Stimulated activated naive CD4-positive, alpha-beta T cell treated with Interleukin-2 at 50 U/mL for 16 hours (primary cell): ENCODE measurements around the gene PYGO1.
"Not testable (repeated sequence)": the region's sequence is repeated elsewhere in the genome, so short reads cannot be mapped to it uniquely, and the experiment has no call there.

Experiments
- DNase-seq: peaks from one replicate; lab custom pipeline; 2025; lab: John Stamatoyannopoulos, UW

The PYGO1 gene, protein sequence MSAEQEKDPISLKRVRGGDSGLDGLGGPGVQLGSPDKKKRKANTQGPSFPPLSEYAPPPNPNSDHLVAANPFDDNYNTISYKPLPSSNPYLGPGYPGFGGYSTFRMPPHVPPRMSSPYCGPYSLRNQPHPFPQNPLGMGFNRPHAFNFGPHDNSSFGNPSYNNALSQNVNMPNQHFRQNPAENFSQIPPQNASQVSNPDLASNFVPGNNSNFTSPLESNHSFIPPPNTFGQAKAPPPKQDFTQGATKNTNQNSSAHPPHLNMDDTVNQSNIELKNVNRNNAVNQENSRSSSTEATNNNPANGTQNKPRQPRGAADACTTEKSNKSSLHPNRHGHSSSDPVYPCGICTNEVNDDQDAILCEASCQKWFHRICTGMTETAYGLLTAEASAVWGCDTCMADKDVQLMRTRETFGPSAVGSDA

DNA sequence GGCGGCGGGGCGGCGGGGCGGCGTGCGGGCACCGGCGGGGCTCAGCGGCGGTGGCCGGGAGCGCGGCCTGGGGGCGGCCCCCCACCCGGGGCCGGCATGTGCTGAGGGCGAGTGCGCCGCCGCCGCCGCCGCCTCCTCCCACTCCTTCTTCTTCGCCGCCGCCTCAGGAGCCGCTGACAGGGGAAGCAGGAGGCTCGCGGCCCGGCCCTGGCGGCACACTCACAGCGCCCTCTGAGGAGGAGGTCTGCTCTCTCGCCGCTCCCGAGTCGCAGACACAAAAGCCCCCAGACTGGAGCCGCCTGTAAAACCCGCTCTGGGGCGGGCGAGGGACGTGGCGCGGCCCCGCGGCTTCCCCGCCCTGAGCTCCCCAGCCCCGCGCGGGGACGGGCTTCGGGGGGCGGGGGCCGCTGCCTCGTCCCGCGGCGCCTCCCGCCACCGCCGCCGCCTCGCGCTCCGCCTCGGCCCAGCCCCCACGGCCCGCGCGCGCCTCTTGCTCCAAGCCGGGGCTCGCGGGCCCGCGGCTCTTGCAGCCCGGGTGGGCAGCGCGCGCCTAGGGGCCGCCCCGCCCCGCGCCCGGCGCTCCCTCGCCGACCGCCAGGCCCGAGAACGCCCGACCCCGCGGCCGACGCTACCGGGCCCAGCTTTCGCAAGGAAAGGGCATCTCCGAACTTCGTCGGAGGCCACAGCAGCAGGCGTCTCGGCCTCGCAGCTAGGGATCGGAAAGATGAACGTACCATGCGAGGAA, at the start of gene PYGO1:
PYGO1 (minus strand) TSS at position 276 of the 745 bp plus-strand sequence. CDS start 462 bp downstream, outside the sequence.
- peak; percentile 20 for DNase-seq

DNA sequence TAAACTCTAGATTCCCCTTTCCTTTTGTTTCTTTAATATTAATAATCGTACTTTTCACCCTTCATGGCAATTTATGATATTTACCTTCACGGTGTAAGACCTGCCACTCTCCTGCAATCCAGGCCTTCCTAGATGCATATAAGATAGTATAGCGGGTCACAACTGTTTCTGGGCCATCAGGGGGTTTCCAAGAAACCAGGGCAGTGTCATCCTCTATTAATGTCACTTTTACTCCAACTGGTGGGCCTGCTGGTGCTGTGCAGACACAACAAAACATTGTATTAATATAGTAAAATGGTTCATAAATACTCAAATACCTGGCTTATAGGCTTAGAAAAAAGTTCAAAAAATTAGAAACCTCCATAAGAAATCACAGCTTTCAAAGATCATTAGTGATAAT, 48.9 kb upstream of the PYGO1 start:
- no peak for DNase-seq

DNA sequence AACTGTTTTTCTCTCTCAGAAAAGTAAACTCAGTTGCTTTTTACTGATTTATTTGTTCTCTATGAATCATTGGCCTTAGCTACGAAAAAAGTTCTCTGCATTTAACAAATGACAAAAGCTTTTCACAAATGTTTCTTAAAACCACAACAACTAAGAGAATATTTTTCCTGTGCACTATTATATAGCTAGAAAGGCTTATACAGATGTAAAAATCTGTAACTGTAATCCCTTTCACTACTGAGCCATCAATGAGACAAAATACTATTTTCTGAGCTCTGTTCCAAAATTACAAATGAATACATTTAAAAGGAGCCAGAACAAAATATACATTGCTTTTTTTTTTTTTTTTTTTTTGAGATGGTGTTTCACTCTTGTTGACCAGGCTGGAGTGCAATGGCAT, 45.6 kb upstream of the PYGO1 start:
- DNase-seq = no peak

DNA sequence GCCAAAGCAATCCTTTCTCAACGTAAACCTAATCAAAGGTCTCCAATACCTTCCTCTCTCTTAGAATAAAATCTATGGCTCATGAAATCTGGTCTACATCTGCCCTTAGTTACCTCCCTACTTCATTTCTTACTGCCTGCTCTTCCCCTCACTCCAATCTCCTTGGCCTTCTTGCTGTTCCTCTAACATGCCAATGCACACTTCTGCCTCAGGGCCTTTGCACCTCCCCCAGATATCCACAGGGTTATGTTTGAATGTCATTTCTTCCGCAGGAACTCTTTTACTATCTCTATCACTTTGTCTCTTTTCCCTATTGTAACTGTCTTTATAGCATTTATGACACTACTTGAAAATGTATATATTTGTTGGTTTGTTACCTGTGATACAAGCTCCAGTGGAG, 44.3 kb upstream of the PYGO1 start:
- DNase-seq = no peak

DNA sequence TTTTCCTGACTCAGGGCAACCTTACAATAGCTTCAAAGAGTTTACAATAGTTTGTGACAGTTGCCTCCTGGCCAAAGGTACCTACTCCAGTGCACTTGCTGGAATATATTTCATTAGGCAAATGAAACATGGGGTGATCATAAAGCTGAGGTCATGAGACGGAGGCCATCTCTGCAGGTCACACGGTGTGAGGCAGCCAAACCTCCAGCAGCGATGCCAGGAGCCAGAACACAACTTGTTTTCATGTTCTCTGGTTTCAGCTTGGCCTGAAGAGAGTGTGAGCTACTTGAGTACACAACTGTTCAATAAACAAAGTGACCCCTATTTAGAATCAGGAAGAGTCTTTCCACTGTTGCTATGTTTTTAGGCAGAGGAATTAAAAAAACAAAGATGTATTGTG, 42.7 kb upstream of the PYGO1 start:
- DNase-seq = no peak

DNA sequence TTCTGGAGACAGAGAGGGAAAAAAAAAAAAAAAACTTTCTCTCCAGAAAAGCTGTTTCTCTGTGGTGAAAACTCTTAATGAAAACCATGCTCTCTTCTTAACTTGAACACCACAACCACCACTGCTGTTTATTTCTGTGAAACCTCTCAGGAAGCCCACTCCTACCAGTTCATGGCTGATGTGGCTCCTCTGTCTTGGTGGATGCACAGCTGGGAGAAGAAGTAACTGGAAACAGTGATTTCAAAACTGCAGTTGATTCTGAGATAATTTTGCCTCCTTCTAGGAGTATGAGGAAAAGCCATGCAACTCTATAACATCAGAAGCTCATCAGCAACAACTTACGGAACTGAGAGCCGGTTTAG, 40.2 kb upstream of the PYGO1 start:
- no peak for DNase-seq

DNA sequence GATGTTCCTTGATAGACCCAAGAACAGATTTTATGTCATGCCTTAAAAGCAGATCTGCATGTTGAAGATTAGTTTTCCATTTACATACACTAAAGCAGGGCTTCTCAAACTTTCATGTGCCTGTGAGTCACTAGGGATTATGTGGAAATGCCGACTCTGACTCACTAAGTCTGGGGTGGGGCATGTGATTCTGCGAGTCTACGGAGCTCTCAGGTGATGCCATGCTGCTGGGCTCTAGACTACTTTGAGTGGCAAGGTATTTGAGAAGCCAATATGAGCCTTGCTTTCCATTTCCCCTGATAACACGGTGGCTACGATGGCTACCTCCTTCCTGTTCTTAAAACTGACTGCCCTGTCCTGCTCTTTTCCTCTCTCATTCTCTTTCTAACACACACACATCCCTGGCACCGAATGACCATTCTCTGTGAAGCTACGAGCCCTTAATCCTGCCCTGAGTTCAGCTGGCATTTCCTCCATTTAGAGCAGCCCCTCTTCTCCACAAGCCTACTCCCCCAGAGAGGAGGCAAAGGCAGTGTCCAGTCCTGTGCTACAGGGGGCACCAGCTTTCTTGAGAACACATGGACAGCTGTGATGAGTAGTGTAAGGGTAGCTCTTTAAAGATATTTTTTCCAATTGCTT, 39.7 kb upstream of the PYGO1 start:
- DNase-seq = no peak

DNA sequence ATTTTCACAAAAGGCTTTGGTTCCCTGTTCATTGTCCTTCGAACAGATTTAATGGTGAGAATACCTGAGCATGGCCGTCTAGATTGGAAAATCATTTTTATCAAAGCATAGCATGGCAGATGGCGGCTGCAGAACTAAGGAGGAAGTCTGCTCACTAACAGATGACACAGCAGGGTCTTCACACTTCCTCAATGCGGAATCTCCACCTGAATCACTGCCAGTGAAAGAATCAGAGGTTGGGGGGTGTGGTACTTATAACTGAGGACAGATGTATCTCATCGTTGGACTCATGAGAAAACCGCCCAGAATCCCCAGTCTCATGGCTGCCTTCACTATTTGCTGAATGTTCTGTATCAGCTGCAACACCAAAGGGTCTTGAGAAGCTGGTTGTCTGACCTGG, 31.6 kb upstream of the PYGO1 start:
- no peak for DNase-seq

DNA sequence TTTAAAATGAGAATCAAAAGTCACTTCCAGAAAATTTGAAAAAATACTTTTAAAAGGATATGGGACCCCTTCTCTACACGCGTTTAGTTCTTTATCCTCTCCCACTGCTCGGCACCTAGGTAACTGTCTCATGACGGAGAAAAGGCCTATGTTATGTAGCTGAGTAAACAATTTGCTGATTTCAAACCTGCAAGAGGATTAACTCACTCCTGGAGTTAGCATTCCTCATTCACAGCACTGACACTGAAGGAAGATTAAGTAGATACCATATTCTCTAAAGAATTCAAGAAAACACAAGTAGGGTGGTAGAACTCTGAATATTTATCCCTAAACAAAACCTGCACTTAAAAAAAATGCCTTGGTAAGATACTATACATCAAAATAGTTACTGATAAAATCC, 30.2 kb upstream of the PYGO1 start:
- DNase-seq = no peak

DNA sequence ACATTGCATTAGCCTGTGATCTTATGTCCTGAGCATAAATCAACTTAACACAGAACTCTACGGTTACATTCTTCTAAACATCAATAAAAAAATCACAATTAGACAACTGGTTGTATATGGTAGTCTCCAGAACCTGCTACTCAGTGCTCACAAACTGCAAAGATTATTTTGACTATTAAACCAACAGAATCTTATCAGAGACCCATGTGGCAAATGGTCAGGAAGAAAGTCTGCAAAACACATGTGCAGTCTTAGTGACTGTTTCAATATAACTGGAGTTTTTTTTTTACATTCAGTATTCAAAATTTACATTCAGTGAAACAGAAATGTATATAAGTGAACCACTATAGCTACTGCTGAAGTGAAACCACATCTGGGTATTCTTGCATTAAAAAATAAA, 27.3 kb upstream of the PYGO1 start:
- no peak for DNase-seq

DNA sequence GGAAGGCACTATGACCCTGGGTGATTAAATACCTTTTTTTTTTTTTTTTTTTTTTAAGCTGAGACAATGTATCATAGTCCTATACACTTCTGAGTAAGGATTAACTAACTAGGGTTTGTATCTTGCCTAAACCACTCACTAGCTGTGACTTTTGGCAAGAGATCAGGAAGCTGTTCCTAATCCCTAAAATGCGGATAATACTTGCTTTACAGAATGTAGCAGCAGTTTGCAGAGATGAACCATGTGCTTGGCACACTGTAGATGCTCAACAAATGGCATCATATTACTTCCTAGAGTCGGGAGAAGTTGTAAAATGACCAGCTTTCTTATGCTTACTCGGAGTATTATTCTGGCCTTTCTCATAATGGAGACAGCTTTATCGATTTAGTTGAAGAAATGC, 25.6 kb upstream of the PYGO1 start:
- DNase-seq = no peak

DNA sequence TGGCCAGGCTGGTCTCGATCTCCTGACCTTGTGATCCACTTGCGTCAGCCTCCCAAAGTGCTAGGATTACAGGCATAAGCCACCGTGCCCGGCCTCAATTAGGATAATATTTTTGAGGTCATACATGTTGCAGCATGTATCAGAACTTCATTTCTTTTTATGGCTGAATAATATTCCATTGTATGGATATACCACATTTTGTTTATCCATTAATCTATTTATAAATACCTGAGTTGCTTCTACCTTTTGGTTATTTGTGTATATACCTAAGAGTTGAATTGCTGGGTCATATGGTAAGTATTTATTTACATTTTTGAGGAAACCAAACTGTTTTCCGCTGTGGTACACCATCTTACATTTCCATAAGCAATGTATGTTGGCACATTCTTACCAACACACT, 18.1 kb upstream of the PYGO1 start:
- no peak for DNase-seq

DNA sequence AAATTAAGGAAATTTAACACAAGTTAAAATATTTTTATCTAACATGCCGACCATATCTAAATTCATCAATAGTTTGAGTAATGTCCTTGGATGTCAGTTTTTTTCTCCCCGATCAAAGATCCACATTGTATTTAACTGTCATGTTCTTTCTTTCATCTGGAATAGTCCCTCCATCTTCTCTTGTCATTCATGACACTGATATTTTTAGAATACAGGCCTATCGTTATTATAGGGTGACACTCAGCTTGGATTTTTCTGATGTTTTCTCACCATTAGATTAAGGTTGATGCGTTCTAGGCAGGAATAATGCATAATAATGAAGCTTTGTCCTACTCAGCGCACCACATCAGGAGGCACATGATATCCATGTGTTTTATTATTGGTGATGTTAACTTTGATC, 13.2 kb upstream of the PYGO1 start:
- no peak for DNase-seq

DNA sequence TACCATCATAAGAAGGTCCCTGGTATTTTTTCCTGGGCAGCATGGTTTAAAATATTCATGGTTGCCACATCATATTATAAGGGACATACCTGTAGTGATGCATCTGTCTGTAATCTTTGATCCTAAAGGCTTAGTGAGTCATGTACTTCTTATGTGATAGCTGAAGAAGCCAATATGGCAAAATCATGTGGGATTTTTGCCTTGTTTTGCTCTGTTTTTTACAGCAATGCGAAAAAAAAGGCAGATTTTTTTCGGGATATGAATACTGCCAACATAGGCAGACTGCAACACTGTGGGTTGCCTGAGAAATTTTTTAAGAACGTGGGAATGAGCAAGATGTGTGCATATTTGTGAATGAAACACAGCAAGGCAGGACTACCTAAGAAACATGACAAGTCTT, 11.3 kb upstream of the PYGO1 start:
- no peak for DNase-seq

DNA sequence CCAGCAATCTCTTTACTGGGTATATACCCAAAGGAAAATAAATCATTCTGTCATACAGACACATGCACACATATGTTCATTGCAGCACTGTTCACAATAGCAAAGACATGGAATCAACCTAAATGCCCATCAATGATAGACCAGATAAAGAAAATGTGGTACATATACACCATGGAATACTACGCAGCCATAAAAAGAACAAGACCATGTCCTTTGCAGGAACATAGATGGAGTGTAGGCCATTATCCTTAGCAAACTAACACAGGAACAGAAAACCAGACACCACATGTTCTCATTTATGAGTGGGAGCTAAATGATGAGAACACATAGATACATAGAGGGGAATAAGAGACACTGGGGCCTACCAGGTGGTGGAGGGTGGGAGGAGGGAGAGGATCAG, 4.9 kb upstream of the PYGO1 start:
- DNase-seq = not testable (repeated sequence)

DNA sequence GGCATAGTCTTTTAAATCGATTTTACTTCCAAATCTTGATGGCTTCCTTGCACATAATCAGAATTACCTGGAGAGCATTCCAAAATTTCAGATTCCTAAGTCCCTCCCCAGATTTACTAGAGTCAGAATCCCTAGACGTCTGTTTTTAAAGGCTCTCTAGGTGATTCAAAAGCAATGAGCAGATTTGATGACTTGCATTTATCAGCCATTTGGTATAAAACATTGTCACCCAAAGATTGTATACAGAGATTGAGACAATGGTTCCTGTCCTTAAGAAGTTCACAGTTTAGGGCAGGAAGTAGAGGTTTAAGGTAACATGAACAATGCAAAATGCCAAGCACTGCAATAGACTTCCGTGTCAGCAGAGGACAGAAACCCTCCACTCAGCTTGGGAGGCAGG, 2.6 kb upstream of the PYGO1 start:
- no peak for DNase-seq

DNA sequence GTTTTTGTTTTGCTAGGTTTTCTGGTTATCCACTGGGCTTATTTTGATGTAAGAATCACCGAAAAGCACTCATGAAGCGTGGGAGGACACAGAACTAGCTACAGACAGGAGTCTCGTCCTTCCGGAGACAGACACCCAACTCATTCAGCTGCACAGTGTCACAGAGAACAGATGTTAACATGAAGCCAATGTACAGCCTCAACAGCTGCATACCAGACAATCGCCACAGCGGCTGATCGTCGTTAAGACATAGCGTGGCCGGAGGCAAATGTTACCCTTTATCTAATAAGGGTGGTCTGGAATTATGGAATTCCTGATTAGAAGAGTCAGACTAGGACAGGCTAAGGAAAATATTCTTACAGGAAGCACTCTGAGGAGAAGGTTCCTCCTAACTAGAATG, 1.1 kb upstream of the PYGO1 start:
- no peak for DNase-seq

DNA sequence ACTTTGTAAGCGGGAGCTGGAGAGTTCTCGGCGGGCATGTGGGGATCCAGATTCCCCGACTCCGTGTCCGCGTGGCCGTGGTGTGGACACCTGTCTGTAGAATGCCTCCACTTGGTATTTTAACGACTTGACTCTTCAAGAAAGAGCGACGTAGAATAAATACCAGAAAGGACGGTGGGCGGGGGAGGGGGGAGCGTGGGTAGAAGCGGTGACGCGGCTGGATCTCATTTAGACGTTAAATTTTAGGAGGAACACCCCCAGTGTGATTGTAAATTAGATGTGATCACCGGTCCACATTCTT, 620 bp upstream of the PYGO1 start:
- no peak for DNase-seq

DNA sequence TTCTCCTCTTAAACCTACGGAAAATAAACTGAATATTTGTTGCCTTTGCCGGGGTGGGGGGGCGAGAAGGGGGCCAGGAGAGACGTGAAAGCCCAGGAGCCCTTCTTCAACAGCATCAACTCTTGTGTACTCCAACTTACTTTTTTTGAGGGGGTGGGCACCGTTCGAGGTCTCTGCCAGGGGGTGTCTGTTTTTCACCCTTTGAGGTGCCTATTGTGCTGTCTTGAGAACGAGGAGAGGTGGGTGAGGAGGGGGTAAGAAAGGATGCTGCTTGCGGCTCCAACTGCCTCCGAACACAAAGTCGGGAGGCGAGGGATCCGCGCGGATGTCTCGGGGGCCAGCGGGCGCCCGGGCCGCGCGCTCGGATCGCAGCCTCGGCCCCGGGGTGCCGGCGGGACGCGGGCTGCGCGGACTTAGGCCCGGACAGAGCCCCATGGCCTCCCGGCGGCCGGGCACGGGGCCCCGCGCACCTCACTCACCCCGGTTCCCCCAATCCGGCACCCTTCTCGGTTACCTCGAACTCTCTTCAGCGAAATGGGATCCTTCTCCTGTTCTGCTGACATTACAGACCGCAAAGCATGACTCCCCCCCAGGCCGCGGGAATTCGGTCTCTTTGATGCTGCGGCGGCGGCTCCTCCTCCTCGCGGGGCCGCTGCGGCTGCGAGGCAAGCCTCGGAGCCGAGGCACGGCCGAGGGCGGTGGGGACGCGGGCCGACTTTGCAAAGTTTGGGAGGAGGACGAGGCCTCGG, 650 bp downstream of the PYGO1 start:
- no peak for DNase-seq

DNA sequence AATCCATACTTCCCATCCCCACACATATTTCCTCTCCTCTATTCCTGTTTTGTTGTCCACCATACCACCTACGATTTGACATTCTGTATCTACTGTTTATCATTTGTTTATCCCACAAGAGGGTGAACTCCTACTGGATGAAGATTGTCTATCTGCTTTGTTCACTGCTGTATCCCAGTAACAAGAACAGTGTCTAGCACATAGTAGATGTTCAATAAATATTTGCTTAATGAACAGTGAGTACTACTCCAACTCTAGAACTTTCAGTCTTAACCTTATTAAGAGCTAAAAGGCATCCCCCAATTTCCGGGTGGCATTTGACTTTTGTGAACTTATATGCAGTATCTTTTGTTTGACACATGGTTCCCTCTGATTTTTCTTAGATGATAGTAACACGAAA, 1.3 kb downstream of the PYGO1 start:
- no peak for DNase-seq

DNA sequence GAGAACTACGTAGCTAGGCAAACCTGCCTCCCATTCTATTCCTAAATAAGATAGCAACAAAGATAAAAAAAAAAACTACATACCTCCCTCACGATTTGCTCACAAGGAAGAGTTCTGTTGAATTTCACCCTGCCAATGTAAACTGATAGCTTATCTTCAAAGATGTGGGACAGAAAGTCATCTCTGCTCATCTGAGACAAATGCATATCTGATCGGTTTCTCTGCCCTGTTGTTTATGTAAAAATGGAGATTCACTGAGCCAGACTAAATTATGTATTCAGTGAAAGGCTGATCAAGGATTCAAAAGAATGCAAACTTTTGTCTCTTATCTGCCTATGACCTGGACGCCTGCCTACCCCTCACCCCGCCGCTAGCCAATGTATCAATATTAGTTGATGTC, 11.2 kb downstream of the PYGO1 start:
- no peak for DNase-seq

DNA sequence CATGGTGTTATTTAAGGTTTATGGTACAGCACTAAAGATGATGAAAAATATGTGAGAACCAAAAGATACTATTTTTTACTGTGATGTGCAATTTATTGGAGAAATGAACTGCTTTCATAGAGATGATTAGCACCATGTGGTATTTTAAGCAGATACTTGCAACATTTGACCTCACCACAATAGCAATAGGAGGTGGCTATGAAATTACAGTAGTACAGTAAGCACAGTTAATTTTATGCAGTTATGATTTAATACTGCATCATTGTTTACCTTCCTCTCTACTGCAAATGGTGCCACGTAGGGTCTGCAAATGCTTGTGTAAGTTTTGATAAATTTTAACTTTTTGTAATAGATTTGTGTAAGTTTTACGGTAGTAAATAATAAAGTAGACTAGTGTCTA, 14.0 kb downstream of the PYGO1 start:
- DNase-seq = no peak

DNA sequence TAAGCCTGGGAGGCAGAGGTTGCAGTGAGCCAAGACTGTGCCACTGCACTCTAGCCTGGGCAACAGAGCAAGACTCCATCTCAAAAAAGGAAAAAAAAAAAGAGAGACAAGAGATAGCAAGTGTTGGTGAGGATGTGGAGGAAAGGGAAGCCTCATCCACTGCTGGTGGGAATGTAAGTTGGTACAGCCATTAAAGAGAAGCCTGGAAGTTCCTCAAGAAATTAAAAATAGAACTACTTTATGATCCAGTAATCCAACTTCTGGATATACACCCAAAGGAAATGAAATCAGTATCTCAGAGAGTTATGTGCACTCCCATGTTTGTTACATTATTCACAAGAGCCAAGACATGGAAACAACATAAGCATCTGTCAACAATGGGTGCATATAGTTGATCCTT, 14.9 kb downstream of the PYGO1 start:
- DNase-seq = no peak
